ENCODE data around the gene CCDC69. TPM values are rescaled to one million over a fixed set of nuclear protein-coding genes. Genes with fewer than 3 reads are reported as not detected.

The CCDC69 gene, protein sequence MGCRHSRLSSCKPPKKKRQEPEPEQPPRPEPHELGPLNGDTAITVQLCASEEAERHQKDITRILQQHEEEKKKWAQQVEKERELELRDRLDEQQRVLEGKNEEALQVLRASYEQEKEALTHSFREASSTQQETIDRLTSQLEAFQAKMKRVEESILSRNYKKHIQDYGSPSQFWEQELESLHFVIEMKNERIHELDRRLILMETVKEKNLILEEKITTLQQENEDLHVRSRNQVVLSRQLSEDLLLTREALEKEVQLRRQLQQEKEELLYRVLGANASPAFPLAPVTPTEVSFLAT
- total RNA-seq (125 and 129 TPM in 2 replicates), polyA plus RNA-seq (58.7 and 113 TPM in 2 replicates), polyA minus RNA-seq (55.6 and 82.0 TPM in 2 replicates)
- total RNA-seq (2013): 102 TPM

- H3K4me2 ChIP-seq (replicated peaks; ENCODE audit: low read depth, low read length, poor library complexity, severe bottlenecking): peak within 1 kb of the TSS; percentile 95
- peak; percentile 75 for DNase-seq
- H3K79me2 ChIP-seq (ENCODE audit: control insufficient read depth, insufficient read depth, low read length): peaks cover 64% of the 10 kb centered on the region
- no peaks in the 10 kb centered on the region for H4K20me1 ChIP-seq (ENCODE audit: control insufficient read depth, insufficient read depth, low read length, poor library complexity, severe bottlenecking)
- H3K4me1 ChIP-seq (ENCODE audit: control insufficient read depth in 2 of 2, insufficient read depth in 2 of 2, low read length in 2 of 2): peaks cover 64 to 75% of the 10 kb centered on the region in 2 donors
- peaks cover 71% of the 10 kb centered on the region for H3K4me1 Mint-ChIP-seq
- no peaks in the 10 kb centered on the region for H3K27me3 ChIP-seq (replicated peaks in 1 of 4; ENCODE audit: control extremely low read depth in 1 of 4, control insufficient read depth in 3 of 4, insufficient read depth in 4 of 4, low read length in 3 of 4)
- H2AFZ ChIP-seq (ENCODE audit: insufficient read depth, low read depth, low read length, poor library complexity, severe bottlenecking): peak within 1 kb of the TSS; percentile 81
- ChIA-PET POLR2A (interaction anchor here (0.5 to 3.8 kb wide), 14 partner anchors 11 to 805 kb away, joined by 3 to 100 read pairs (median 4); partner anchors contain the start of genes ANXA6 and GM2A), CTCF (interaction anchor here (0.7 to 22.9 kb wide), 13 partner anchors 11 to 108 kb away, joined by 3 to 299 read pairs (median 6); partner anchors contain the start of gene GM2A)
- H3K9me3 Mint-ChIP-seq (ENCODE audit: insufficient read depth): no peaks in the 10 kb centered on the region
- no peaks in the 10 kb centered on the region for H3K27me3 Mint-ChIP-seq
- peaks cover 0 to 4% (median 0%) of the 10 kb centered on the region in 3 donors for H3K9me3 ChIP-seq (ENCODE audit: control extremely low read depth in 1 of 3, control insufficient read depth in 2 of 3, insufficient read depth in 1 of 3, low read length in 2 of 3)
- peak within 1 kb of the TSS; percentile 70 to 86 (median 80) for H3K4me3 ChIP-seq (ENCODE audit: control extremely low read depth in 1 of 5, extremely low read depth in 1 of 5, insufficient read depth in 1 of 5, low read depth in 2 of 5, low read length in 4 of 5)
- H3K36me3 ChIP-seq (replicated peaks in 1 of 2; ENCODE audit: control extremely low read depth in 1 of 2, control insufficient read depth in 1 of 2, extremely low read depth in 1 of 2, insufficient read depth in 2 of 2, low read length in 1 of 2): peaks cover 0 to 26% of the 10 kb centered on the region in 2 experiments
- H3K27ac Mint-ChIP-seq: peak within 1 kb of the TSS; percentile 92
- WGBS (ENCODE audit: insufficient coverage): under 1% methylated on average over 58 of the region's 58 CpGs
- H3K27ac ChIP-seq (ENCODE audit: low read length in 2 of 2): peak within 1 kb of the TSS; percentile 94 to 99
- H3K4me3 Mint-ChIP-seq: peak within 1 kb of the TSS; percentile 88
- no peak for TF ChIP-seq EZH2 (IDR thresholded peaks at IDR 0.05; ENCODE audit: borderline replicate concordance, insufficient read depth, low read depth, low read length, poor library complexity, severe bottlenecking)
- TF ChIP-seq CTCF (IDR thresholded peaks at IDR 0.05): no peak
- H3K9ac ChIP-seq (ENCODE audit: low read length): peak within 1 kb of the TSS; percentile 83
- intact Hi-C loops (cut with micrococcal nuclease): loop anchor here (1.0 to 10.0 kb wide), 7 partner anchors 9 to 739 kb away; partner anchors contain the start of genes GM2A and TNIP1
- ATAC-seq (ENCODE audit: low read depth): peak; percentile 42
These were observed at the start of gene CCDC69 for GRCh38 chr5:151223447-151224264. Gene CCDC69 (minus strand): TSS chr5:151224092. CDS start chr5:151223970, 122 bp downstream.

All from B cell (primary cell).